Naive thymus-derived CD8-positive, alpha-beta T cell (primary cell): Measurements from ENCODE around the gene DLG1. TPM values are rescaled to one million over a fixed set of nuclear protein-coding genes. Genes with fewer than 3 reads are reported as not detected.
A peak's percentile ranks its signal among the peaks of the same experiment; 100 is the strongest.
"Not testable (repeated sequence)": the region's sequence is repeated elsewhere in the genome, so short reads cannot be mapped to it uniquely, and the experiment has no call there.

Experiments
- ATAC-seq, 2 donors: fragments of 150-1000 bp; cut with Tn5 transposase in 1 of 2; sonication (Bioruptor Pico), chemical (Tn5 transposase) in 1 of 2; 1 replicate in 1 of 2; 2 replicates in 1 of 2; pipeline ENCODE4 v1.10.0; 2021; ENCODE audit warnings: mild to moderate bottlenecking in 2 of 2, moderate library complexity in 2 of 2
- POLR2A ChIA-PET: fragments of 350-600 bp; sonication (Branson Sonifier 250); formaldehyde crosslinking; loops from one replicate; lab custom pipeline; 2021; ENCODE audit warnings: antibody characterized with exemption; lab: Charles Lee
- DNase-seq, 10 donors: peaks; one replicate each; pipeline versions ENCODE4 v3.0.0 to v3.0.0-alpha.2; 2020 to 2022
- H3K27ac Mint-ChIP-seq, 10 donors: one replicate each; pipeline ENCODE4 v1.8.0; 2020 to 2022; ENCODE audit warnings: mild to moderate bottlenecking in 10 of 10, mixed read lengths in 10 of 10, moderate library complexity in 4 of 10, inconsistent platforms in 1 of 10
- H3K27me3 Mint-ChIP-seq, 5 donors: one replicate each; pipeline ENCODE4 v1.8.0; 2021 to 2022; ENCODE audit warnings: mixed read lengths in 5 of 5
- H3K36me3 Mint-ChIP-seq, 3 donors: one replicate each; pipeline ENCODE4 v1.8.0; 2020 to 2022; ENCODE audit warnings: mixed read lengths in 3 of 3, mild to moderate bottlenecking in 2 of 3, inconsistent platforms in 1 of 3
- H3K4me1 Mint-ChIP-seq, 4 donors: one replicate each; pipeline ENCODE4 v1.8.0; 2021 to 2022; ENCODE audit warnings: mixed read lengths in 4 of 4
- H3K4me3 Mint-ChIP-seq, 10 donors: one replicate each; pipeline ENCODE4 v1.8.0; 2020 to 2022; ENCODE audit warnings: mild to moderate bottlenecking in 10 of 10, mixed read lengths in 10 of 10, moderate library complexity in 6 of 10, inconsistent platforms in 1 of 10
- H3K9me3 Mint-ChIP-seq, 9 donors: one replicate each; pipeline ENCODE4 v1.8.0; 2020 to 2022; ENCODE audit warnings: mixed read lengths in 9 of 9, mild to moderate bottlenecking in 3 of 9, inconsistent platforms in 1 of 9, moderate library complexity in 1 of 9
- polyA plus RNA-seq, 3 donors: library from polyadenylated mRNA; unstranded; fragments of 300-500 nt; fragmentation: Illumina TruSeq; gene quantifications; one replicate each; pipeline ENCODE4 v1.2.3, GENCODE V29; 2021
- total RNA-seq, 8 experiments: library from RNA in 2 of 8; stranded (reverse) in 2 of 8; gene quantifications; one replicate each; pipeline ENCODE4 v1.2.3 and lab custom pipeline; 2021 to 2026

DLG1 gene
- total and polyA plus RNA-seq, 5 experiments from 2014 or later = 23.5 to 87.1 (median 28.5) TPM

GRCh38 chr3:197278933-197279332 lies 19.5 kb downstream of the DLG1 start:
- peak overlapping the region in 2 of 10 donors; percentile 2 to 10 for H3K27ac Mint-ChIP-seq
- no peak for ATAC-seq
- POLR2A ChIA-PET = no interaction called here

GRCh38 chr3:197276808-197277207 lies 21.6 kb downstream of the DLG1 start:
- H3K4me1 Mint-ChIP-seq = peaks cover 29 to 55% (median 45%) of the 10 kb centered on the region in 4 donors
- DNase-seq, POLR2A ChIA-PET, H3K27me3 Mint-ChIP-seq, ATAC-seq, H3K4me3 Mint-ChIP-seq, H3K9me3 Mint-ChIP-seq, H3K27ac Mint-ChIP-seq: not testable (repeated sequence)
- peaks cover 0 to 64% (median 11%) of the 10 kb centered on the region in 3 donors for H3K36me3 Mint-ChIP-seq

More at GRCh38 chr3:197278933-197279332, 19.5 kb downstream of the DLG1 start:
- Mint-ChIP-seq H3K27me3 (no peaks in the 10 kb centered on the region), H3K4me3 (no peak overlapping the region), H3K4me1 (peaks cover 22 to 38% (median 33%) of the 10 kb centered on the region in 4 donors), H3K36me3 (peaks cover 0 to 70% (median 15%) of the 10 kb centered on the region in 3 donors), H3K9me3 (no peaks in the 10 kb centered on the region)
- DNase-seq = no peak

- H3K27me3 Mint-ChIP-seq = no peaks in the 10 kb centered on the region
- H3K27ac Mint-ChIP-seq = peak overlapping the region in 1 of 10 donors; percentile 9
- peaks cover 0 to 53% (median 0%) of the 10 kb centered on the region in 3 donors for H3K36me3 Mint-ChIP-seq
- H3K4me3 Mint-ChIP-seq = peak overlapping the region in 1 of 10 donors; percentile 44
- peaks cover 37 to 73% (median 51%) of the 10 kb centered on the region in 4 donors for H3K4me1 Mint-ChIP-seq
- ATAC-seq = no peak
- no peaks in the 10 kb centered on the region for H3K9me3 Mint-ChIP-seq
- POLR2A ChIA-PET = no interaction called here
- DNase-seq = no peak
Measured at GRCh38 chr3:197270558-197271317, 27.7 kb downstream of the DLG1 start.

GRCh38 chr3:197269024-197269423 lies 29.4 kb downstream of the DLG1 start:
- no peak for DNase-seq
- Mint-ChIP-seq H3K27ac (no peak overlapping the region), H3K4me3 (no peak overlapping the region), H3K4me1 (peaks cover 29 to 65% (median 40%) of the 10 kb centered on the region in 4 donors), H3K27me3 (no peaks in the 10 kb centered on the region), H3K9me3 (no peaks in the 10 kb centered on the region), H3K36me3 (peaks cover 0 to 52% (median 0%) of the 10 kb centered on the region in 3 donors)
- ATAC-seq = no peak
- POLR2A ChIA-PET = no interaction called here

- Mint-ChIP-seq H3K4me1 (peaks cover 26 to 59% (median 37%) of the 10 kb centered on the region in 4 donors), H3K4me3 (no peak overlapping the region), H3K36me3 (peaks cover 0 to 48% (median 0%) of the 10 kb centered on the region in 3 donors), H3K27me3 (no peaks in the 10 kb centered on the region), H3K27ac (peak overlapping the region in 3 of 10 donors; percentile 33 to 73 (median 49)), H3K9me3 (no peaks in the 10 kb centered on the region)
- no peak for DNase-seq
- ATAC-seq = no peak
- POLR2A ChIA-PET = interaction anchor here (1.0 kb wide), 1 partner anchor 29 kb away, joined by 4 read pairs; no protein-coding TSS in a partner anchor
Measured at GRCh38 chr3:197268294-197268693, 30.1 kb downstream of the DLG1 start.

- ATAC-seq = no peak
Measured at GRCh38 chr3:197266331-197266730, 32.1 kb downstream of the DLG1 start.

GRCh38 chr3:197262709-197263108 lies 35.7 kb downstream of the DLG1 start:
- Mint-ChIP-seq H3K27me3 (no peaks in the 10 kb centered on the region), H3K27ac (peak overlapping the region in 1 of 10 donors; percentile 51), H3K4me1 (peaks cover 21 to 66% (median 50%) of the 10 kb centered on the region in 4 donors), H3K36me3 (peaks cover 0 to 26% (median 0%) of the 10 kb centered on the region in 3 donors), H3K9me3 (no peaks in the 10 kb centered on the region), H3K4me3 (no peak overlapping the region)
- ATAC-seq (no peak), DNase-seq (no peak)
- POLR2A ChIA-PET = interaction anchor here (0.6 kb wide), 2 partner anchors 12 to 28 kb away, joined by 3 to 6 read pairs; no protein-coding TSS in a partner anchor

More at GRCh38 chr3:197266331-197266730, 32.1 kb downstream of the DLG1 start:
- POLR2A ChIA-PET = no interaction called here
- Mint-ChIP-seq H3K4me3 (no peak overlapping the region), H3K36me3 (peaks cover 0 to 44% (median 0%) of the 10 kb centered on the region in 3 donors), H3K27ac (peak overlapping the region in 3 of 10 donors; percentile 11 to 84 (median 76)), H3K4me1 (peaks cover 23 to 50% (median 38%) of the 10 kb centered on the region in 4 donors), H3K27me3 (no peaks in the 10 kb centered on the region), H3K9me3 (no peaks in the 10 kb centered on the region)
- no peak for DNase-seq

- H3K27ac Mint-ChIP-seq = peak overlapping the region in 3 of 10 donors; percentile 12 to 24 (median 20)
- peaks cover 0 to 18% (median 0%) of the 10 kb centered on the region in 3 donors for H3K36me3 Mint-ChIP-seq
- H3K4me1 Mint-ChIP-seq = peaks cover 17 to 53% (median 46%) of the 10 kb centered on the region in 4 donors
- H3K27me3 Mint-ChIP-seq = no peaks in the 10 kb centered on the region
- POLR2A ChIA-PET = no interaction called here
- peak overlapping the region in 2 of 10 donors; percentile 5 to 57 for H3K4me3 Mint-ChIP-seq
- ATAC-seq (no peak), DNase-seq (no peak)
- no peaks in the 10 kb centered on the region for H3K9me3 Mint-ChIP-seq
Measured at GRCh38 chr3:197261164-197261509, 37.3 kb downstream of the DLG1 start.

GRCh38 chr3:197260491-197261163 lies 37.8 kb downstream of the DLG1 start:
- POLR2A ChIA-PET = interaction anchor here (0.6 kb wide), 1 partner anchor 120 kb away, joined by 5 read pairs; no protein-coding TSS in a partner anchor
- Mint-ChIP-seq H3K4me1 (peaks cover 17 to 49% (median 46%) of the 10 kb centered on the region in 4 donors), H3K27me3 (no peaks in the 10 kb centered on the region), H3K36me3 (peaks cover 0 to 17% (median 0%) of the 10 kb centered on the region in 3 donors), H3K27ac (peak overlapping the region in 5 of 10 donors; percentile 3 to 64 (median 24)), H3K9me3 (no peaks in the 10 kb centered on the region), H3K4me3 (peak overlapping the region in 3 of 10 donors; percentile 5 to 57 (median 16))
- ATAC-seq = no peak
- DNase-seq = no peak

- Mint-ChIP-seq H3K27ac (peak overlapping the region in 2 of 10 donors; percentile 5 to 7), H3K27me3 (no peaks in the 10 kb centered on the region), H3K4me3 (no peak overlapping the region), H3K36me3 (peaks cover 0 to 9% (median 0%) of the 10 kb centered on the region in 3 donors), H3K4me1 (peaks cover 19 to 54% (median 49%) of the 10 kb centered on the region in 4 donors), H3K9me3 (no peaks in the 10 kb centered on the region)
- DNase-seq = no peak
- POLR2A ChIA-PET = no interaction called here
- ATAC-seq = no peak
Measured at GRCh38 chr3:197259096-197259495, 39.3 kb downstream of the DLG1 start.

- Mint-ChIP-seq H3K9me3 (no peaks in the 10 kb centered on the region), H3K27me3 (no peaks in the 10 kb centered on the region), H3K4me1 (peaks cover 22 to 60% (median 57%) of the 10 kb centered on the region in 4 donors), H3K27ac (peak overlapping the region in 3 of 10 donors; percentile 5 to 74 (median 61)), H3K36me3 (peaks cover 0 to 5% (median 0%) of the 10 kb centered on the region in 3 donors), H3K4me3 (peak overlapping the region in 1 of 10 donors; percentile 34)
- POLR2A ChIA-PET = no interaction called here
- DNase-seq (no peak), ATAC-seq (no peak)
Measured at GRCh38 chr3:197258168-197258755, 40.1 kb downstream of the DLG1 start.

GRCh38 chr3:197257711-197258110 lies 40.7 kb downstream of the DLG1 start:
- no peaks in the 10 kb centered on the region for H3K9me3 Mint-ChIP-seq
- ATAC-seq (no peak), DNase-seq (no peak)
- no peaks in the 10 kb centered on the region for H3K27me3 Mint-ChIP-seq
- peaks cover 0 to 3% (median 0%) of the 10 kb centered on the region in 3 donors for H3K36me3 Mint-ChIP-seq
- POLR2A ChIA-PET = no interaction called here
- no peak overlapping the region for H3K4me3 Mint-ChIP-seq
- H3K27ac Mint-ChIP-seq = peak overlapping the region in 3 of 10 donors; percentile 18 to 74 (median 40)
- H3K4me1 Mint-ChIP-seq = peaks cover 25 to 63% (median 62%) of the 10 kb centered on the region in 4 donors
